GM10266 (cell line): ENCODE measurements around the gene SIAH2.

Experiments
- DNase-seq: peaks from one replicate; pipeline ENCODE4 v3.0.0; 2012; ENCODE audit errors: extremely low spot score
- TF ChIP-seq, protein P1 (sequence below): IDR thresholded peaks from 2 replicates; pipeline ENCODE4 v1.5.1; 2012; ENCODE audit warnings: mild to moderate bottlenecking, low read depth; ENCODE audit not compliant: control insufficient read depth, insufficient read depth; ENCODE audit errors: missing control alignments

The SIAH2 gene

DNA sequence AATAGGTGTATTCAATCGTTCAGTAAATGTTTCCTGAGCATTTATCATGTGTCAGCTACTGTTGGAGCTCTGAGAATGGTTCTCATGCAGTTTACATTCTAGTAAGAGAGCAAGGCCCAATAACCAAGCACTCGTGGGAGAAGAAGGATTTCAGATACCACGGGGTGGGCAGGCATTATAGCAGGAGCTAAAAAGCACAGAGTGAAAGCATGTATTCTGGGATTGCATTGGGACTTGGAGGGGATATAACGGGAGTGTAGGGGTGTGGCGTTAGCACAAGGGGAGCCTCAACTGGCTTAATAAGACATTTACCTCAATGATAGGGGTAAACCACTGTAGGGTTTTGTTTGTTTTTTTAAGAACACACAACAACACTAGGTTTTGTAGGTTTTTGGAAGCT is 1.6 kb upstream of the SIAH2 start:
- TF ChIP-seq, protein P1, sequence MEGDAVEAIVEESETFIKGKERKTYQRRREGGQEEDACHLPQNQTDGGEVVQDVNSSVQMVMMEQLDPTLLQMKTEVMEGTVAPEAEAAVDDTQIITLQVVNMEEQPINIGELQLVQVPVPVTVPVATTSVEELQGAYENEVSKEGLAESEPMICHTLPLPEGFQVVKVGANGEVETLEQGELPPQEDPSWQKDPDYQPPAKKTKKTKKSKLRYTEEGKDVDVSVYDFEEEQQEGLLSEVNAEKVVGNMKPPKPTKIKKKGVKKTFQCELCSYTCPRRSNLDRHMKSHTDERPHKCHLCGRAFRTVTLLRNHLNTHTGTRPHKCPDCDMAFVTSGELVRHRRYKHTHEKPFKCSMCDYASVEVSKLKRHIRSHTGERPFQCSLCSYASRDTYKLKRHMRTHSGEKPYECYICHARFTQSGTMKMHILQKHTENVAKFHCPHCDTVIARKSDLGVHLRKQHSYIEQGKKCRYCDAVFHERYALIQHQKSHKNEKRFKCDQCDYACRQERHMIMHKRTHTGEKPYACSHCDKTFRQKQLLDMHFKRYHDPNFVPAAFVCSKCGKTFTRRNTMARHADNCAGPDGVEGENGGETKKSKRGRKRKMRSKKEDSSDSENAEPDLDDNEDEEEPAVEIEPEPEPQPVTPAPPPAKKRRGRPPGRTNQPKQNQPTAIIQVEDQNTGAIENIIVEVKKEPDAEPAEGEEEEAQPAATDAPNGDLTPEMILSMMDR: no peak

DNA sequence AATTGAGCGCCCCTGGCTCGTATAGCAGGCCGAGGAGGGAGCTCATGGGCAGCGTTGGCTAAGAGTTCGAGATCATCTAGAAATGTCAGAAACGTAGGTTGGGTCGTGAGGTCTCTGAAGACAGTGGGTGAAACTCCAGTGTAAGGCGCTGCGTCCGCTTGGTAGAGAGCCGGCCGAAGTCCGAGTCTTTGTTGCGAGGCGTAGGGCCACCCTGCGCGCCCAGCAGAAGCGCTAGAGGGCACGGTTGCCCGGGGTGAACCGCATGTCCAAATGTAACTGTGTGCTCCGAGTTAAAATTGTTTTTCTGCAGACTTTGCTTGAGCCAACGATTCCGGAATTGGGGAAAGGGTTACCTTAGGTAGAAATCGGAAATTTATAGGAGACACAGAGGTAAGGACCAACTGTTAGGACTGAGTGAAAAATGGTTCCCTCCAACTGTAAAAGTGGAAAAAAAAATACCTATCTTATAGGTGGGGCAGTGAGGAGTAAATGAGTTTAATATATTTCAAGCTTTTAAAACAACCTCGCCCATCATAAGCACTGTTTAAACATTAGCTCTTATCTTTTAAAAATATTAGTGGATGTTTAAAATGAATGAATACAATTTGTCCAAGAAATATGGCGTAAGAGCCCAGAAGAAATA is 993 bp upstream of the SIAH2 start:
- peak; percentile 51 for DNase-seq
- TF ChIP-seq, protein P1: peak; percentile 59

More for the DNA sequence above, 1.6 kb upstream of the SIAH2 start:
- no peak for DNase-seq

DNA sequence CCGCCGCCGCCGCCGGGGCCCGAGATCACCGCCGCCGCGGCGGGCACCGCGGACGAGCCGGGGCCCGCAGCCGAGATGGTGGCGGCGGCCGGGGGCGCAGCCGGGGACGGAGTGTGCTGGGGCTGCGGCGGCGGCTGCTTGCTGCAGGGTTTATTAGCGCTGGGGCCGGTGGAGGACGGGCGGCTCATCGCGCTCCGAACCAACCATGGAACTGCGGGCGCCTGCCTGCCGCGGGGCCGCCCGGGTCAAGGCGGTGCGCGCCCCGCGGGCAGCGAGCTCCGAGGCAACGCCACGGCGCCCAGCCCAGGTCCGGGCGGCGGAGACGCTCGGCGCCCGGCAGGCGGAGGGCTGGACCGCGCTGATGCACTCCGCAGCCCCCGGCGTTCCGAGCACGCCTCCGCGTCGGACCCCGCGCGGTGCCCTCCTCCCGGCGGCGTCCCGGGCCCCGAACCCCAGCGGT is 277 bp downstream of the SIAH2 start:
- no peak for DNase-seq
- TF ChIP-seq, protein P1: no peak

DNA sequence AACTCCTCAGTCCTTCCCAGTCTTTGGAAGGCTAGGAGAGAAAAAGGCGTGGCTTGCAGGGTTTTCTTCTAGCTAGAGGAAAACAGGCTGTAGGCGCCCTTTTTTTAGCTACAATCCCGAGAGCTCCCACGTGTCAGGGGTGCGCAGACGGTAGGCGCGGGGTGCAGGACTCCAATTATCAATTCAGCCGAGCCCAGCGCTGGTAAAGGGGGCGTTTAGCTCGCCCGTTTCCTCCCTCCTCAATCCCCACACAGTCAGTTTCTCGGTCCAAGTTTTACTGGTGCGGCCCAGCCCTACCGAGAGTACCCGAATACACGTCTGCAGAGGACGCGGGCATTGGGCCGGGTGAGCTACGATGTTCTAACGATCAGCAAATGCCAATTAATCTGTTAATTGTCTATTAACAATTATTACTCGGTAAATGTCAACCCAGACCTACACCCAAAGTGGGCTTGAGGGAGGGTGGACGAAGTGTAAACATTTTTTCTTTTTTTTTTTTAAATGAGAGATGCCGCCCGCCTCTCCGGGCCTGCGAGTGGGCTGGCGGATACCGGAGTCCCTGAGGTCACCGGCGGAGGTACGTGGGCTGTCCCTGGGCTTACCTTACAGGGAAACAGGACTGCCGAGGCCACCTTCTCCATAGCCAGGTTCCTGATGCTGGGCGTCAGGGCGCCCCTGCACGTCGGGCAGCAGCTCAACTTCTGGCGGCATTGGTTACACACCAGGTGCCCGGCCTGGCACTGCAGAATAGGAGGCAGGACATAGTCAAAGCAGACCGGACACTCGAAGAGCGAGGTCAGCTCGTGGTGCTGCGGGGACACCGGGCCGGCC is 923 bp downstream of the SIAH2 start:
- DNase-seq: no peak
- TF ChIP-seq, protein P1: no peak

DNA sequence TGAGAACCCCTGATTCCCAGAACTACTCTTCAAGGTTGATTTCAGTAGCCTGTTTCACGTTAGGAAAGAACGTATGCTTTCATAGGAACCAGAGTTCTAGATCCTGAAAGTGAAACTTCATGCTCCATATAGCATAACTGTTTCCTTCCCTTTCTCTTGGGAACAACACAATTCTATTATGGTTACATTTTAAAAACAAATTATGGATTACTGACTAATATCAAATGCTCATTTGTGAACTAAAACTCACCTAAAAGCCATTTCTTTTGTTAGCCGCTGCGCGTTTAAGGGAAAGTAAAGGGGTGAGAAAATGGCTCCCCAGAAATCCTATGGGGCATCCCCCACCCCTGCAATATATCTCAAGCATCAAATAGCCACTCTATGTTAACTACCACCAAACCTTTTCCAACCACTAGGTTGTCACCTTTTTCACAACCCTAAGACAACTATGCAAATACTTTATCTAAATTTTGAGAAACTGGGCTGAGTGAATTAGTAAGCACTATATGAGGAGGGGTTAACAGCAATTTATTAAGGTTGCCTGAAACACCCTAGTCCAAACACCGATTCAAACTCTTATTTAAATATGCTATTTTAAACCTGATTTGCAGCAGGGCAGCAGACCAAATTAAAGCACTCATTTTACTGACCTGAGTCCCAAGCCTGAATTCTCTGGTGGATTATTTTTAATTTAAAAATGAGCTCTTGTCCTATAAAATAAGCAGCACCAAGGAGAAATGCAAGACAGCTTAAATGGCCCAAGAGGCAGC is 2.4 kb downstream of the SIAH2 start:
- TF ChIP-seq, protein P1: no peak

GRCh38 chr3:150759947-150760346 is 3.0 kb downstream of the SIAH2 start:
- DNase-seq: no peak
- TF ChIP-seq, protein P1: no peak

More for the DNA sequence above, 2.4 kb downstream of the SIAH2 start:
- peak; percentile 72 for DNase-seq
